GM12874 (cell line): ENCODE measurements around the gene MASP1.

ENCODE experiments used
- TF ChIP-seq, protein P1 (sequence below): IDR thresholded peaks from 2 replicates; pipeline ENCODE4 v1.5.1; 2011; ENCODE audit warnings: low read depth, mild to moderate bottlenecking, control low read depth, low read length, moderate library complexity; ENCODE audit not compliant: insufficient read depth

The MASP1 gene

DNA sequence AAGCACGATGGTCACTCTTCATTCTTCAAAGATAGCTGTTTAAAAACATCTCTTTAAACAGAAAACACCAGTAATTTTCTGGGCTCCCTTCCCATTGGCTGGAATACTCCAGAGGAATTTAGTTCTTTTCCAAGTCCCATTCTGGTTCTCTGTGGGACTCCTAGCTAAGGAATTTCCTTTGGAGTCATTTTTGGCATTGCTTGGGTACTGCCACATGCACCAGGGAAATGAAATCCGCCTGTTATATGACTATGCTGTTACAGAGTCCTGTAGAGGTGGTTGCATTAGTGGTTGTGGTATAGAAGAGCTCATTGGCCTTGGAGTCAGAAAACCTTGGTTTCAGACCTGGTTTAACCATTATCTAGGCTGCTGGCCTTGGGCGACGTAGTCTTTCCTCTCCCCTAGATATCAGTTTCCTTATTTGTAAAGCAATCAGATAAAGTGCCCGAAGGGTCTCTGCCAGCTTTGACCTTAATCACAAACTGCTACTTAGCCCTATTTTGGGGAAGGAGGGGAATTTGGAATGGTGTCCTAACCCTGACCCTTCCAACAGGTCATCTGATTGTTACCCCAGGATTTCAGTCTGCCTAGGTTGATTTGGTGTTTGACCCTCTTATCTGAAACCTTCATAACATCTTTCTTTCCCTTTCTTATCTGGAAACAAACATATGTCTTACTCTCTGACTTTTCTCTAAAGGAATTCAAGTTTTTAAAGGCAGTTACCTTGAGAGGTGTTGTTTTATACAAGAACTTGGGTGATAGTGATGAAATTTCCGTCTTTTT is 80.8 kb downstream of the MASP1 start:
- TF ChIP-seq, protein P1, sequence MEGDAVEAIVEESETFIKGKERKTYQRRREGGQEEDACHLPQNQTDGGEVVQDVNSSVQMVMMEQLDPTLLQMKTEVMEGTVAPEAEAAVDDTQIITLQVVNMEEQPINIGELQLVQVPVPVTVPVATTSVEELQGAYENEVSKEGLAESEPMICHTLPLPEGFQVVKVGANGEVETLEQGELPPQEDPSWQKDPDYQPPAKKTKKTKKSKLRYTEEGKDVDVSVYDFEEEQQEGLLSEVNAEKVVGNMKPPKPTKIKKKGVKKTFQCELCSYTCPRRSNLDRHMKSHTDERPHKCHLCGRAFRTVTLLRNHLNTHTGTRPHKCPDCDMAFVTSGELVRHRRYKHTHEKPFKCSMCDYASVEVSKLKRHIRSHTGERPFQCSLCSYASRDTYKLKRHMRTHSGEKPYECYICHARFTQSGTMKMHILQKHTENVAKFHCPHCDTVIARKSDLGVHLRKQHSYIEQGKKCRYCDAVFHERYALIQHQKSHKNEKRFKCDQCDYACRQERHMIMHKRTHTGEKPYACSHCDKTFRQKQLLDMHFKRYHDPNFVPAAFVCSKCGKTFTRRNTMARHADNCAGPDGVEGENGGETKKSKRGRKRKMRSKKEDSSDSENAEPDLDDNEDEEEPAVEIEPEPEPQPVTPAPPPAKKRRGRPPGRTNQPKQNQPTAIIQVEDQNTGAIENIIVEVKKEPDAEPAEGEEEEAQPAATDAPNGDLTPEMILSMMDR = no peak

DNA sequence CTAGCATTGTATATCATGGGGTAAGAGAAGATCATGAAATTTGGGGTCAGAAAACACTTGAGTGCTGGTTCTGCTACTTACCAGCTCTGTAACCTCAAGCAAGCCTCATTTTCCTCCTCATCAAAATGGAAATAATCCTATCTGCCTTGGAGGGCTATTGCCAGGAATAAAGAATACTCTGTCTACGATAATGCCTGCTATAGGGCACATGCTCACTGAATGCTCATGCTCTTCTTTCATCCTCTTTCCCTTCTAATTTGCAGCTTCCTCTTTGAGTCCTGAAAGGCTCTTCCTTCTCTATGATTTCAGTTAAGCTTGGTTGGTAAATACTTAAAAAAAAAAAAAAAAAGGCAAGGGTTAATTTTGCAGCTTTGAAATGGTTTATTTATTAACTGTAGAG is 81.4 kb downstream of the MASP1 start:
- TF ChIP-seq, protein P1 = no peak

DNA sequence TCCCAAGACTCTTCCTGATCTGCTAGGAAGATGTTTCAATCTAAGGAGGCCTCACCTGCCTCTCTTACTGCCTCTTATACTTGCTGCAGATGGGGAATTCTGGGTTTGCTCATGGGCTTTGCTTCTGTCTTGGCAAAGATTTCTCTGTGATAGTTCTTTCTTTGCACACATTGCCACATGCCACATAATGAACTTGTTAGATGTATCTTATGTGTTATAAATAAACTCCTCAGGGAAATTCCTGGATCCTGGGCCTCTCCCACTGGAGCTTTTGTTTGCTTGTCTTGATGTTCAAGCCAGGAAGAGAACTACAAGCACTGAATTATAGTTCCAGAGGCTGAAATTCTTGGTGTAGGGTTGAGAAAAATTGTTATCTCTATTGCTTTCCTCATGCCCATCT is 82.0 kb downstream of the MASP1 start:
- TF ChIP-seq, protein P1 = no peak

DNA sequence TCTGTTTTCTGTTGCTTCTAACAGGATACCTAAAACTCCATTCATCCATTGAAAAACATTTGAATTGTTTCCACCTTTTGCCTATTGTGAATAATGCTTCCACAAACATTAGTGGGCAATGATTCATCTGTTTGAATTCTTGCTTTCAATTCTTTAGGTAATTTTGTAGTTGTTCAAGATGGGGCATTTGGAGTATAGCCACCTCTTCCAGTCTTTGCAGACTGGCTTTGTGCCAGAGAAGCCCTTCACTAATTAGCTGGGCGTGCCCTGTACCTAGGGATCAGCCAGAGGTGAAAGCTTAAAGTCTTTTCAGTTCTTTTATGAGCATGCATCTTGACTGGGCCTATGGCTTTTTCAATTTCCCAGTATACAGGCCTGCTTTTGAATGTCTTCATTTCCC is 83.4 kb downstream of the MASP1 start:
- TF ChIP-seq, protein P1 = no peak

DNA sequence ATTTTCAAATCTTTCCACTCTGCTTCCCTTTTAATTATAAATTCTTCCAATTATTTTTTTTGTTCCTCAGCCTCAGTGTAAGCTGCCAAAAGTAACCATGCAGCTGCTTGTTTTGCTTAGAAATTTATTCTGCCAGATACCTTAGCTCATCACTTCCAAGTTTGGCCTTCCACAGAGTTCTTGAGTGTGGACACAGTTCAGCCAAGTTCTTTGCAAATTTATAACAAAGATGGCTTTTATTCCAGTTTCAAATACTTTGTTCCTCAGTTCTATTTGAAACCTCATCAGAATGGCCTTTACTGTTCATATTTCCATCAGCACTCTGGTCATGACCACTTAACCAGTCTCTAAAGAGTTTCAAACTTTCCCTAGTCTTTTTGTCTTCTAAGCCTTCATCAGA is 83.9 kb downstream of the MASP1 start:
- TF ChIP-seq, protein P1 = no peak

DNA sequence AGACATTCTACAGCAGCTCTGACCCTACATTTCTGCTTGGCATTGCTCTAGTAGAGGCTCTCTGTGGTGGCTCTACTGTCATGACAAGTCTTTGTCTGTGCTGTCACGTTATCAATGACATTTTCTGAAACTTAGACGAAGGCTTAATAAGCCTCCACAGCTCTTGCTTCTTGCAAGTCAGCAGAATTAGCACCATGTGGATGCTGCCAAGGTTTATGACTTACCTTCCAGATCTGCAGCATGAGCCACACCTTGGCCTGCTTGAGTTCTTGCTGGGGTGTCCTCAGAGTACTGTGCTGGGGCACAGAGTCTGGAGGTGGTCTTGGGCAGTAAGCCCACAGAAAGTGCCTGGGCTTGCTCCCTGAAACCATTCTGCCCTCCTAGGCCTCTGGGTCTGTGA is 84.5 kb downstream of the MASP1 start:
- TF ChIP-seq, protein P1 = no peak

DNA sequence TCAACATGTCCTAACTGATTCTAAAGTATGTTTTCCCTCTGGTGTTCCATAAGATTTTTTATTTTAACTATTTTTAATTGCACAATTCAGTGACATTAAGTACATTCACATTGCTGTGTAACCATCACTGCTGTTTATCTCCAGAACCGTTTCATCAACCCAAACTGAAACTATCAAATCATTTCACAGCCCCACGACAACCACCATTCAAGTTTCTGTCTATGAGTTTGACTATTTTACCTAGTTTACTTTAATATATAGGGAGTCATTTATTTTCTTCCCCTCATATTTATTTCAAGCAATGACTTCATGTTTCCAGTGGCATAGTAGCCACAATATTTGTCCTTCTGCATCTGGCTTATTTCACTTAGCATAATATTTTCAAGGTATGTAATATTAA is 85.9 kb downstream of the MASP1 start:
- TF ChIP-seq, protein P1 = no peak
